ENCODE data around the gene ZNF619. TPM values are rescaled to one million over a fixed set of nuclear protein-coding genes. Genes with fewer than 3 reads are reported as not detected.

The ZNF619 gene
- total RNA-seq, 1 donor from 2014 or later, result 7.8 TPM

DNA sequence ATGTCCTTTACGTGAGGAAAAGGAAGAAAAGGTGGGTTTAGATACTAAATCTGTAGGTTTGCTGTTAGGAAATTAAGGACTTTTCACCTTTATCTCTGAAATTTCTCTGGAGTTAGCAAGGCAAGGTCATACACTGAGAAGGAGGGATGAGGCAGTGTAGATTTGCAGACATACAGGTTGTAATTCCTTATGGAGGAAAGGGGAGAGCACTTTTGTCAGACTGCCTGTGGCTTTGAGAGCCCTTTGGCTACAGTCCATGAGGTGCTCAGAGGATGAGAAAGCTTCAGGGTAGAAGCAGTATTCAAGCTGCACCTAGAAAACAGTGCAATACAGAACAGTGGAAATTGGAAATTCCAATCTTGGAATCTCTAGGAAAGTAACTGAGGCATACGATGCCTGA lies 11.5 kb upstream of the ZNF619 start:
- no peak overlapping the region for H3K4me3 Mint-ChIP-seq (ENCODE audit: low read depth)
- H3K27ac Mint-ChIP-seq, result peak overlapping the region; percentile 83
- DNase-seq (ENCODE audit: low spot score, unreplicated experiment), result no peak
- no peaks in the 10 kb centered on the region for H3K9me3 Mint-ChIP-seq (ENCODE audit: low read depth)
- no peaks in the 10 kb centered on the region for H3K27me3 Mint-ChIP-seq
- peaks cover 26% of the 10 kb centered on the region for H3K36me3 Mint-ChIP-seq (ENCODE audit: insufficient read depth)
- TF ChIP-seq, protein P1, sequence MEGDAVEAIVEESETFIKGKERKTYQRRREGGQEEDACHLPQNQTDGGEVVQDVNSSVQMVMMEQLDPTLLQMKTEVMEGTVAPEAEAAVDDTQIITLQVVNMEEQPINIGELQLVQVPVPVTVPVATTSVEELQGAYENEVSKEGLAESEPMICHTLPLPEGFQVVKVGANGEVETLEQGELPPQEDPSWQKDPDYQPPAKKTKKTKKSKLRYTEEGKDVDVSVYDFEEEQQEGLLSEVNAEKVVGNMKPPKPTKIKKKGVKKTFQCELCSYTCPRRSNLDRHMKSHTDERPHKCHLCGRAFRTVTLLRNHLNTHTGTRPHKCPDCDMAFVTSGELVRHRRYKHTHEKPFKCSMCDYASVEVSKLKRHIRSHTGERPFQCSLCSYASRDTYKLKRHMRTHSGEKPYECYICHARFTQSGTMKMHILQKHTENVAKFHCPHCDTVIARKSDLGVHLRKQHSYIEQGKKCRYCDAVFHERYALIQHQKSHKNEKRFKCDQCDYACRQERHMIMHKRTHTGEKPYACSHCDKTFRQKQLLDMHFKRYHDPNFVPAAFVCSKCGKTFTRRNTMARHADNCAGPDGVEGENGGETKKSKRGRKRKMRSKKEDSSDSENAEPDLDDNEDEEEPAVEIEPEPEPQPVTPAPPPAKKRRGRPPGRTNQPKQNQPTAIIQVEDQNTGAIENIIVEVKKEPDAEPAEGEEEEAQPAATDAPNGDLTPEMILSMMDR (IDR thresholded peaks at IDR 0.05; ENCODE audit: unreplicated experiment), result no peak
- peaks cover 6% of the 10 kb centered on the region for H3K4me1 Mint-ChIP-seq (ENCODE audit: low read depth)

DNA sequence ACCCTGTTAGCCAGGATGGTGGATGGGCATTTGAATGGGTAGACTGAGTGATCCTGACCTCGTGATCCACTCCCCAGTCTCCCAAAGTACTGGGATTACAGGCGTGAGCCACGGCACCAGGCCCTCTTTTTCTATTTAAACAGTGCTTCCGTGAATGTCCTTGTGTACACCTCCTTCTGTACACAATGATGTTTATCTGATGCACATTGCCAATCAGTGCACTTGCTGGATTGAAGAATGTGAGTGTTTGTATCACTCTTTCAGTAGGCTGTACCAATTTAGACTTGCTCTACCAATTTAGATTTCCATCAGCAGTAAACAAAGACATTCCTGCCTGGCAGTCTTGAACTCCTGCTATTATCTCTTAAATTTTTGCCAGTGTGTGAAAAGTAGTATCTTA lies 8.9 kb upstream of the ZNF619 start:
- Mint-ChIP-seq H3K4me3 (ENCODE audit: low read depth) (no peak overlapping the region), H3K27me3 (no peaks in the 10 kb centered on the region), H3K4me1 (ENCODE audit: low read depth) (peaks cover 6% of the 10 kb centered on the region), H3K9me3 (ENCODE audit: low read depth) (no peaks in the 10 kb centered on the region), H3K27ac (no peak overlapping the region), H3K36me3 (ENCODE audit: insufficient read depth) (peaks cover 15% of the 10 kb centered on the region)
- DNase-seq (ENCODE audit: low spot score, unreplicated experiment), result no peak
- TF ChIP-seq, protein P1 (IDR thresholded peaks at IDR 0.05; ENCODE audit: unreplicated experiment), result no peak

DNA sequence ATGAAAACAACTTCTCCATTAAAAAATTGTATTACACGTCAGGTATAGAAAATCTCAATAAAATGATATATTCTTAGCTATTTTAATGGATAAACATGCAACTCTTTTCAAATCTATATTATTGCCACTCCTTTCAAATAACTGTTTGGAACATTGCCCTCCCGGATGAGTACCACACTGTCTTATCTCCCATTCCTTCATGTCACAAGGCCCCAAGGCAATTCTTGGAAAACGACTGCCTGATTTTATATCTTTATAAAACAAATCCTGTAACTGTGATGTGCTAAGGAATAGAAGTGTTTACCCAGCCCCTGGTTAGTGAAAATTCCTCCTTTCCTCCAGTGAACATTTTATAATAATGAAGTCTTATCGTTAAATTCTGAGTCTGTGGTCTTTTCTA lies 6.2 kb upstream of the ZNF619 start:
- no peak for DNase-seq (ENCODE audit: low spot score, unreplicated experiment)
- H3K27me3 Mint-ChIP-seq, result no peaks in the 10 kb centered on the region
- H3K4me3 Mint-ChIP-seq (ENCODE audit: low read depth), result no peak overlapping the region
- TF ChIP-seq, protein P1 (IDR thresholded peaks at IDR 0.05; ENCODE audit: unreplicated experiment), result no peak
- peaks cover 6% of the 10 kb centered on the region for H3K4me1 Mint-ChIP-seq (ENCODE audit: low read depth)
- peaks cover 3% of the 10 kb centered on the region for H3K36me3 Mint-ChIP-seq (ENCODE audit: insufficient read depth)
- H3K9me3 Mint-ChIP-seq (ENCODE audit: low read depth), result no peaks in the 10 kb centered on the region
- no peak overlapping the region for H3K27ac Mint-ChIP-seq

DNA sequence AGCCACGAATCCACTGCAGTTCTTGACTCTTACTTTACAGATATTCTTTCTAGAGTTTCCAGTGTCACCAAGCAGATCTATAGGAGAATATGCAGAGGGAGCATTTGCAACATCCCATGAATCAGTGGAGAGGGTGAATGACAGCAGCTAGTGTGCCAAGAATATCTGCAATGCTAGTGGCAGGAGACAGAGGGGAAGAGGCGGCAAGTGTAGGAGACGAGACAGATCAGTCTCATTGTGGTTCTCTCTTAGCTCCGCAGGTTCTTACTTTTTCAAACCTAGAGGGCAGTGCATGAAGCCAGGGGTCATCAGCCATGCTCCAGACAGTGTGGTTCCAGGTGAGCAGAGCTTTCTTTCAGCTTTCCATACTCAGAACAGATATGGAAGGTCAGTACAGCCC lies 744 bp downstream of the ZNF619 start:
- Mint-ChIP-seq H3K27ac (peak overlapping the region; percentile 81), H3K4me3 (ENCODE audit: low read depth) (peak overlapping the region; percentile 82), H3K27me3 (no peaks in the 10 kb centered on the region), H3K9me3 (ENCODE audit: low read depth) (no peaks in the 10 kb centered on the region), H3K4me1 (ENCODE audit: low read depth) (peaks cover 3% of the 10 kb centered on the region), H3K36me3 (ENCODE audit: insufficient read depth) (peaks cover 4% of the 10 kb centered on the region)
- DNase-seq (ENCODE audit: low spot score, unreplicated experiment), result no peak
- TF ChIP-seq, protein P1 (IDR thresholded peaks at IDR 0.05; ENCODE audit: unreplicated experiment), result no peak

DNA sequence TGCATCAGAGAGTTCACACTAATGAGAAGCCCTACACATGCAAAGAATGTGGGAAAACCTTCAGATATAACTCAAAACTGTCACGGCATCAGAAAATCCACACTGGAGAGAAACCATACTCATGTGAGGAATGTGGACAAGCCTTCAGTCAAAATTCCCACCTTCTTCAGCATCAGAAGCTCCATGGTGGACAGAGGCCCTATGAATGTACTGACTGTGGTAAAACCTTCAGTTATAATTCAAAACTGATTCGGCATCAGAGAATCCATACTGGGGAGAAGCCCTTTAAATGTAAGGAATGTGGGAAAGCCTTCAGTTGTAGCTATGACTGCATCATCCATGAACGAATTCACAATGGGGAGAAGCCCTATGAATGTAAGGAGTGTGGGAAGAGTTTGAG lies 10.2 kb downstream of the ZNF619 start:
- no peaks in the 10 kb centered on the region for H3K27me3 Mint-ChIP-seq
- H3K9me3 Mint-ChIP-seq (ENCODE audit: low read depth), result peaks cover 21% of the 10 kb centered on the region
- H3K4me3 Mint-ChIP-seq (ENCODE audit: low read depth), result no peak overlapping the region
- no peak for DNase-seq (ENCODE audit: low spot score, unreplicated experiment)
- H3K4me1 Mint-ChIP-seq (ENCODE audit: low read depth), result no peaks in the 10 kb centered on the region
- peaks cover 36% of the 10 kb centered on the region for H3K36me3 Mint-ChIP-seq (ENCODE audit: insufficient read depth)
- no peak overlapping the region for H3K27ac Mint-ChIP-seq
- TF ChIP-seq, protein P1 (IDR thresholded peaks at IDR 0.05; ENCODE audit: unreplicated experiment), result no peak

Measured in progenitor cell of endocrine pancreas (in vitro differentiated cells).